ENCODE results near the gene RTKN2.
A peak's percentile ranks its signal among the peaks of the same experiment; 100 is the strongest.
"Not testable (repeated sequence)": the region's sequence is repeated elsewhere in the genome, so short reads cannot be mapped to it uniquely, and the experiment has no call there.

RTKN2 gene, protein sequence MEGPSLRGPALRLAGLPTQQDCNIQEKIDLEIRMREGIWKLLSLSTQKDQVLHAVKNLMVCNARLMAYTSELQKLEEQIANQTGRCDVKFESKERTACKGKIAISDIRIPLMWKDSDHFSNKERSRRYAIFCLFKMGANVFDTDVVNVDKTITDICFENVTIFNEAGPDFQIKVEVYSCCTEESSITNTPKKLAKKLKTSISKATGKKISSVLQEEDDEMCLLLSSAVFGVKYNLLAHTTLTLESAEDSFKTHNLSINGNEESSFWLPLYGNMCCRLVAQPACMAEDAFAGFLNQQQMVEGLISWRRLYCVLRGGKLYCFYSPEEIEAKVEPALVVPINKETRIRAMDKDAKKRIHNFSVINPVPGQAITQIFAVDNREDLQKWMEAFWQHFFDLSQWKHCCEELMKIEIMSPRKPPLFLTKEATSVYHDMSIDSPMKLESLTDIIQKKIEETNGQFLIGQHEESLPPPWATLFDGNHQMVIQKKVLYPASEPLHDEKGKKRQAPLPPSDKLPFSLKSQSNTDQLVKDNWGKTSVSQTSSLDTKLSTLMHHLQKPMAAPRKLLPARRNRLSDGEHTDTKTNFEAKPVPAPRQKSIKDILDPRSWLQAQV

DNA sequence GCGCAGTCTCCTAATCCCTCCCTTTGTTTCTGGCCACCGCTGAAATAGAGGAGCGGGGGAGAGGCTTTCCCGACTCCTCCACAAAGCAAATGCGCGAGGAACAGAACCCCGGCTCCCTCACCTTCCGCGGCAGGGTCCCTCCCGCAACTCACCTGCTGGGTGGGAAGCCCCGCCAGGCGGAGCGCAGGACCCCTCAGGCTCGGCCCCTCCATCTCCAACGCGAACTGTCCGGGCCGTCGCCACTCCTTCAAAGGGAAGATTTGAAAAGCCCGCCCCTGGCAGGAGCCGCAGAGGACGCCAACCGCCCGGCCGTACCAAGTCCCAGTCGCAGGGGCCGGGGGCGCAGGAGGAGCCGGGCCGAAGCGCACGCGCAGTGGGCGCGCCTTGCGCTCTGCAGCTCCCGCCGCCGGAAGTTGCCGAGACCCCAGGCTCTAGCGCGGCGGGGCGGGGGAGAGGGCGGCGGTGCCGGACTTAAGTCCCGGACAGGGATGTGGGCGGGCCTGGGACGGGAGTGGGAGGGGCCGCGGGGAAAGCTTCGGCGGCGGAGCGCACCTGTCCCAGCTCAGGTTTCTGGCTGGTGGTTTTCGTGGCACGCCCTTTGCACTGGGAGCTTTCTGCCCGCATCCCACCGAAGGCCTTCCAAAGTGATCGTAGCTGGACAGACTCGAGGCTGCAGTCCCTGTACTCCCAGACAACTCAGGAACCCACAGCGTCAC is at the start of gene RTKN2:
RTKN2 (minus strand) TSS at position 446 of the 716 bp plus-strand sequence; CDS start at position 212, 234 bp downstream.
- peak; percentile 95 for DNase-seq

DNA sequence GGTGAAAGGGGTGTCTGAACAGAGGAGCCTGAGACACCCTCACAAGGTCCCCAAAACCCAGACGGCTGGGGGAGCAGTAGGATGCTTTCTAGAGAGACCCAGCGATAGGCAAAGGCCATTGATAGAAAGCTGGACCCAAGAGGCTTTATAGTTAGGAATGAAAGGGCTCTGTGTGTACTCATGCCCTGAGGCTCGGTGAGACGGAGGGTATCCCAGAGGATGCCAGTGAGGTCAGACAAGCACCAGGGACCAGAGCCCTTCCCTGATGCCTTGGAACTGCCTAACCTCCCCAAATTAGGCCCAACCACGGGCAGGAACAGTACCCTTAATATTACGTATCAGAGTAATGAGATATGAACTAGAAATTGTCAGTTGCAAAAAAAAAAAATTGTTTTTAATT is 48.6 kb upstream of the RTKN2 start:
- no peak for DNase-seq

DNA sequence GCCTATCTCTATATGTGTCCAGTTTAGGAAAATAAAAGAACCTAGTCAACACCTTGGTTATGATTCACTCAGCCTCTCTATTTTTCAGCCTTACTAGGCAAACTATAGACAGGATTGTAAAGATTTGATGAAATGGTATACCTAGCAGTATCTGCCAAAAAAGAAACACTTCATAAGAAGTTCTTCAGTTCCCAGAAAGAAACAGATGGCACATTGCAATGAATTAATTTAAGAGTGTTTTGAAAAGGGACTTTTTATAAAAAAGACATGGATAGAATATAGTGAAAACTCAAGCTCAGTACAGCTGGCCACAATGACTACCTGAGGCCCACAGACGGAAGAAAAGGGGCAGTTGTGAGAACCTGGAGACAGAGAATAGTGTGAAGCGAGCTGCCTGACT is 40.6 kb upstream of the RTKN2 start:
- DNase-seq: no peak

DNA sequence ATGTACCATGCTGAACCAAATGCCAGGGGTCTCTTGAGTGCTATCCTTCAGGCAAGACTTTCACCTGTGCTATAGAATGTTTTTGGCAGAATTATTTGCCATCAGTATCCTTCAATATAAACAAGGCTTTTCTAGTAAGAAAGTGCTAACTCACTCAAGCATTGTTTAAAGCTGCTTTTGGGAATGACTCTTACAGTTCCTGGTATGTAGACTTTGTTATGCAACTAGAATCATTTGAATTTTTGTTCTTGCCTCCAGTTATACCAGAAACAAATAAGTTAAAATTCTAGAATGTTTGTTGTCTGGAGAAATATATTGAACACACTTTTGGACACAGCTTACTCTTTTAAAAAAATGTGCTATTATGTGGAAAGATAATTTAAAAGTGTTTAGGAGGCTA is 39.5 kb upstream of the RTKN2 start:
- DNase-seq: no peak

DNA sequence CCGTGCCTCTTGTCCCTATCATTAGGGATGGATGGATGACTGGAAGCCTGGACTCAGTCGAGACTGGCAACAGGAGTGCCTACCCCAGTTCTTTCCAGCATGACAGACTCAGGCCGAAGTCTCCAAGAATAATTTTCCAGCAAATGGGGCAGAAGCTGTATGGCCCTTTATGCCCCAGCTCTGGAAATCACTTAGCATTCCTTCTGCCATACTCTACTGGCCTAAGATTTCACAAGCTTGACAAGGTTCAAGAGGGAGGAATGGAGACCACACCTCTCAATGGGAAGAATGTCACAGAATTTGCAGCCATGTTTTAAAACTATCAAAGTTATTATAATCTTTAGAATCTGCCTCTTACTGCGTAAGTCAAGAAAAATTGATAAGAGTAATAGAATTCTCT is 39.0 kb upstream of the RTKN2 start:
- no peak for DNase-seq

DNA sequence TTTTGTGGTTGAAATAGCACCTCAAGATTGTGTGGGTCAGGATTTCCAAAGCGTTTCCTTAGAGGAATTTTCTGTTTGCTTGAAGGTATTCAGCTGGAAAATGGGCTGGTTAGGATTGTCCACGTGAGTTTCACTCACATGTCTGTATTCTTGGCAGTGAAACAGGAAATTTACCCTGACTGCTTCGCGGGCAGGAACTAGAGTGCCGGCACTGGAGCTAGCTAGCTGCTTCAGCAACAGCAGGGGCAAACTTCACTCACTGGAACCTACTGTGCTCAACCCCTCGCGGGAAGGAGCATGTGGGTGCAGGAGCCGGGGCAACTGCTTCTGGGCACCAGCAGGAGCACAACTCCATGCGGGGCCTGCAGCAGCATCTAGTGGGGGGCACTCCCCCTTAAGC is 38.0 kb upstream of the RTKN2 start:
- peak; percentile 15 for DNase-seq

DNA sequence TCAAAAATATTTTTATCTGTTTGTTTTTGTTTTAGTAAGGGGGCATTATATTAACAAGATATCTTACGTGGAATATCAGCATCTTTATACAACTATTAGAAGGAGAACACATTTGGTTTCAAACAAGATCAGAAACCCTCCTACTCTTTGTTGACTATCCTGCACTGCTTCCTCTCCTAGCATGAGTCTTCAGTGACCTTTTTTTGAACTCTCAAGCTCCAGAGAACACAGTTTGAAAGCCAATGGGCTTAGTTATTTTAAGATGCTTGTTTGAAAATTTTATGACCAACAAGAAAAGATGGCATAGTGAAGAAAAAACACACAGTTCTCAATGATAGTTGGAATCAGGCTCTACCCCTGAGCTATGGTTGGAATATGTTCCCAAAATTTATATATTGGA is 37.2 kb upstream of the RTKN2 start:
- DNase-seq: no peak

DNA sequence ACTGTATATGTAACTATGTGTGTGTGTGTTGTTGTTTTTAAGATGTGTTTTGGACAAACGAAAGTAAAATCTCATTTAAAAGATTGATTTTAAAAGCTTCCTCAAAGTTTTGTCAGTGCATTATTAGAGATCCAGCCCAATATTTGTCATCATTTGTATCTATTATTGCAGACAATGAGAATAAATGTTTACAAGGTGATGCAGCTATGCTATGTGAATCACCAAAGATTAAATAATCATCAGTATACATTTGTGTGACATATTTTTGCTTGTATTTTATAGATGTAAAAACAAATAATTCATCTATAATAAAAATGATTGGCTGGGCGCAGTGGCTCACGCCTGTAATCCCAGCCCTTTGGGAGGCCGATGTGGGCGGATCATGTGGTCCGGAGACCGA is 35.3 kb upstream of the RTKN2 start:
- no peak for DNase-seq

DNA sequence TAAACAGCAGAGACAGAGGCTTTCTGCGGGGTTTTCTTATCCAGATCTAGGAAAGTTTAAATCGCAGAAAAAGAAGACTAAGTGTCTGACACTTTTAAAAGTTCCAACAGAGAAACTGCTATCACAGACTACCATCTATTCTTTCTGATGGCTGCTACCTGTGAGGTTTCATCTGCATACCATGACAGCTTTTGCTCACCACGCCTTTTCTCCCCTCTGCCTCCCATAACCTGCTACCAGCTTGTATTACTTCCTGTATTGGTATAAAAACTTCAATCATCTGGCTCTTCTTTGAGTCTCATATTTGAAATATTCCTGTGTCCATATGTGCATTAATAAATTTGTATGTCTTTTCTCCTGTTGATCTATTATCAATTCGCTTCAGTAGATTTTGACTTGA is 34.1 kb upstream of the RTKN2 start:
- DNase-seq: no peak

DNA sequence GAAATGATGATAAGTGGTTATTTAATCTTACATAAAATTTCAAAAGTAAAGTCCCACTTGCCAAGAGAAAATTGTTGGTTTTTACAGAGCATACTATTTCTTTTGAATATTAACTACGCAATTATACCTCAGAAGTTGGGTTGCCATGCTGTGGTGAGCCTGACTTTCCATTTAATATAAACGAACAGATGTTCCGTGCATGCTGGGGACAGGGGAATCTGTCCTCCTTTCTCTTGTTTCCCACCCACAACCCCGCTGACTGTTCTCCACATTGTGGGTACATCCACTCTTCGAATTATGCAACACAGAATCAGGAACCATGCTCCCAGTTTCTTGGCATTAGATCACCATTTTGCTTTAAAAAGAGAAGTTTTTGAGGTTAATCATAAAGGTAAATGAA is 29.2 kb upstream of the RTKN2 start:
- no peak for DNase-seq

DNA sequence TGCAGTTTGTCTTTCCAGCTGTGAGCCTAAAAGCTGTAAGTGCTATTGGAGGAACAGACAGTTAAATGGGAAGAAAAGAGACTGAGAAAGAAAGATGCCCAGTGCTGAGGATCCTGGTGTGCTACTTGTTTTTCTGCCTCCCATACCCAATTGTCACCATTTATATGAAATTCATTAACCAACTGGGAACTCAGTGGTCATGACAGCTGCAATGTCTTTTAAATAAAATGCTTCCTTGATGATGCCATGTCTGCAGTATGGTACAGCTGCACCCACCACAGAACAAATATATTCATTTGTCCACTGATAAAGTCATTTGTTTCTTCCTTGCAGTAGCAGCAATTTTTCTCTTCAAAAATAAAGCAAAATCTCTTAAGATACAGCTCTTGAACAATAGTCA is 15.6 kb upstream of the RTKN2 start:
- no peak for DNase-seq

DNA sequence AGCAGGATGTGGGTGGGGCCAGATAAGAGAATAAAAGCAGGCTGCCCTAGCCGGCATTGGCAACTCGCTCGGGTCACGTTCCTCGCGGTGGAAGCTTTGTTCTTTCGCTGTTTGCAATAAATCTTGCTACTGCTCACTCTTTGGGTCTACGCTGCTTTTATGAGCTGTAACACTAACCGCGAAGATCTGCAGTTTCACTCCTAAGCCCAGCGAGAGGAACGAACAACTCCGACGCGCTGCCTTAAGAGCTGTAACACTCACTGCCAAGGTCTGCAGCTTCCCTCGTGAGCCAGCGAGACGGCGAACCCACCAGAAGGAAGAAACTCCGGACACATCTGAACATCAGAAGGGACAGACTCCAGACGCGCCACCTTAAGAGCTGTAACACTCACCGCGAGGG is 12.7 kb upstream of the RTKN2 start:
- not testable (repeated sequence) for DNase-seq

DNA sequence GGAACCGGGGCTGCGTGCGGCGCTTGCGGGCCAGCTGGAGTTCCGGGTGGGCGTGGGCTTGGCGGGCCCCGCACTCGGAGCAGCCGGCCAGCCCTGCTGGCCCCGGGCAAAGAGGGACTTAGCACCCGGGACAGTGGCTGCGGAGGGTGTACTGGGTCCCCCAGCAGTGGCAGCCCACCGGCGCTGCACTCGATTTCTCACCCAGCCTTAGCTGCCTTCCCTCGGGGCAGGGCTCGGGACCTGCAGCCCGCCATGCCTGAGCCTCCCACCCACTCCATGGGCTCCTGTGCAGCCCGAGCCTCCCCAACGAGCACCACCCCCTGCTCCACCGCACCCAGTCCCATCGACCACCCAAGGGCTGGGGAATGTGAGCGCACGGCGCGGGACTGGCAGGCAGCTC is 11.7 kb upstream of the RTKN2 start:
- not testable (repeated sequence) for DNase-seq

DNA sequence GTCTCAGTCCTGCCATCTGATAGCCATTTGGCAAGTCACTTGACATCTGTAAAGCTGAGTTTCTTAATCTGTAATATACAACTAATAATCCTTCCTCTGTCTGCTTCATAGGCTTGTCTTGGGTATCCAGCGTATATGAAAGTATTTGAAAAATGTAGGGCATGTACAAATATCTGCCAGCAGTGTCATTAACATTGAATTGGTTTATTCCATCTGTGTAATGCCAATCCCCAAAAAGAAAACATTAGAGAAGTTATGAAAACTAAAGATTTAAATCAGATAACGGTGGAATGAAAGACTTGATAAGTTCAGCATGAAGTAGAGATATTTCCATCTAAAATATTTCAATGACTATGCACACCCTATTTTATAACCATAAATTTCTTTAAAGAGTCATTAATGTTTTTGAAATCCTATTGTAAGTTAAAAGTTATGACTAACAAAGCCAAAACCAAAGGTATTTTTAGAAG is 9.8 kb upstream of the RTKN2 start:
- DNase-seq: no peak

DNA sequence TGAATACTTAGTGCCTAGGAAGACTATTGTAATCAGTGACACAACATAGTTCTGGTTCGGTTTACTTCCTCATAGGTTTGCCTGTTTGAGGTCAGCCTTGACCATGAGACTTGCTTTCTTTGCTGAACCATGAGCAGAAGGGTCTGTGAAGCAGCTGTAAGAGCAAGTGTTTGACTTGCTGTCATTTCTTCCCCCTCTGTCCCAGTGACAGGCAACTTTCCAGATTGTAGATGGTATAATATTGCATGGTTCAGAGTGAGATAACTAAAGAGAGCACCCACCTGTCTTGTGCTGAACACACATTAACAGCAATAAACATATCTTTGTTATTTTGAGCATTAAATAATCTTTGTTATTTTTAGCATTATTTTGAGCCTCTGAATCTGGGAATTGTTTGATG is 9.3 kb upstream of the RTKN2 start:
- no peak for DNase-seq

DNA sequence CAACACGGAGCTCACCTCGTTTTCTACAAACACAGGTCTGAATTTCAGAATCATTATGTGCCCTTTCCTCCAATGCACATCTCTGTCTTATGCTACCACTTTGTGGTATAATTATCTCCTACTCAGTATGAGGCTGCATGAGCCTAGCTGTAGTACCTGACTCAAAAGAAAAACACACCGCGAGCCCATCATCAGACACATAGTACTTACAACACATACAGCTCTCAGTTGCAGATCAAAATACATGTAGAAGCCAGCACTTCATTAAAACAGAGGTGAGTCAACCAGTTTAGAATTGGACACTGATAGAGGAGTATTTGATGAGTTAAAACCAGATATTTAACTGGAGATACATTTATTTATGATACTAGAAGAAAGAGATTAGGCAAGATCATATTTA is 1.4 kb upstream of the RTKN2 start:
- DNase-seq: no peak

DNA sequence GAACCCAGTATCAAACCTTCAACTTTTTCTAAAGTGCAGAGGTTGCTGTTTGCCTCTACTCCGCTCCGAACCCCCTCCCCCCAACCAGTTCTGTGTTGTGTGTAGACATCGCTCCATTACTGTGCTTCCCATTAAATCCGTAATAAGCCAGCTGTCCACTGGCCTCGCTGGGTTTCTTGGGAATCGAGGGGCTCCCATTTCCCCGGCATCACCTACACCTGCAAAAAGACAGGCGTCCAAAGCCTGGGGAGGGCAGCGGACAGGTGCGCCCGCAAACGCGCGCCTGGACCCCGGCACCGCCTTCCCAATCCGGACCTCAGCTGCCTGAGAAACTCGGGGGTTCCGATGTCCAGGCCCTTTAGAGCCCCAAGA is 631 bp downstream of the RTKN2 start:
- DNase-seq: peak; percentile 35

DNA sequence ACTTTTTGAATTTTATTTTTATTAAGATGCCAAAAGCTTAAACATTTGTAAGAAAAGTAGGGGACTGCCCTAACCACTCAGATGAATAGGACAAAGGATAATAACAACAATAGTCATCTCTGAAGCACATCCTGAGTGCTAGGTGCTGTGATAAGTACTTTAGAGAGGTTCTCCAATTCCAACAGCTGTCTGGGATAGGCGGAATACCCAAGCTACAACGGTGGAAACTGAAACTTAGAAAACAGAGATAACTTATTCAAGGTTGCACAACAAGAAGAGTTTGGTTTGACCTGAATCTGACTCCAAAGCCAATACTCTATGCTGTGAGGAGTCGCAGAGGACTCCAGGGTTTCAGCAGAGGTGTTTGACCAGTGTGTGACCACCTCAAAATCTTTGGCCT is 2.0 kb downstream of the RTKN2 start:
- DNase-seq: no peak

DNA sequence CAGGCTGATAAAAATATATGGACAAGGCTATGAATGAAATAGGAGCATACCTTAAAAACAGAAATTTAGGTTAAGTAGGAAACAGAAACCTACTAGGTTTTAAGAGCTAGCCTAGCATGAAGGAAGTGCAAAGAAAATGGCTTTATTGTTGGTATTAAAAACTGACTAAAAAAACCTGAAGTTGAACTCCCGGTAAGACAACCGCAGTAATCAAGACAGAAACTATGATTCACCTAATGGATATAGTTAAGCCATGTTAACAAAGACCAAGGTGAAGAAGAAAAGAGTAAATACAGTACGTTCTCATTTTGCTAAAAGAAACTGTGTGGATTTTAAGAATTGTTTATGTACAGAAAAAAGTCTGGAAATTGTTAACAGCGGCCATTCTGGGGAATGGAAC is 2.5 kb downstream of the RTKN2 start:
- no peak for DNase-seq

DNA sequence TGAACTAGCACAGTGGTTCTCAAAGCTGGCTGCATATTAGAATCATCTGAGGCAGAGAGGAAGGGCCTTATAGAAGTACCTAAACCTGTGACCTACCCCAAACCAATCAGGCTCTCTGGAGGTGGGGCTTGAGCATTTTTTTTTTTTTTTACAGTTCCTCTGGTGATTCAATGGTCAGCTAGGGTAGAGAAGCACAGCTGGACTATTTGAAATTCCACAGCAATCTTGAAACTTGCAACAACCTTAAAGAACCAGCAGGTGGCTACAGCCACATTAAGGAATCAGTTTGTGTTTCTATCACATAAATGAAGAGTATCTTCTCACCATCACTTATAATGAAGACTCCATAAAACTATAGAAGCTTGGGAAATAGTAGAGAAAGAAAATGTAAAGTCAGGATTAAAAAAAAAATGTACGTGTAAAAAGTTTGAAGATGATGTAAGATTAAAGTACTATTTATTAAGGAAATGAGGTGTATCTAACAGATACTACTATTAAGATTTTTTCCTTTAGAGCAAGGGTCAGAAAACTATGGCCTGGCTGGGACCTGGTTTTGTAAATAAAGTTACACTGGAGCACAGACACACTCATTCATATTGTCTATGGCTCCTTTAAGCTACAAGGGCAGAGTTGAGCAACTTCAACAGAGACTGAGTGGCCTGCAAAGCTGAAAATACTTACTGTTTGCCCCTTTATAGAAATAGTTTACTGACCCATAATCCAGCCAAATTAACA is 3.8 kb downstream of the RTKN2 start:
- DNase-seq: peak; percentile 72

DNA sequence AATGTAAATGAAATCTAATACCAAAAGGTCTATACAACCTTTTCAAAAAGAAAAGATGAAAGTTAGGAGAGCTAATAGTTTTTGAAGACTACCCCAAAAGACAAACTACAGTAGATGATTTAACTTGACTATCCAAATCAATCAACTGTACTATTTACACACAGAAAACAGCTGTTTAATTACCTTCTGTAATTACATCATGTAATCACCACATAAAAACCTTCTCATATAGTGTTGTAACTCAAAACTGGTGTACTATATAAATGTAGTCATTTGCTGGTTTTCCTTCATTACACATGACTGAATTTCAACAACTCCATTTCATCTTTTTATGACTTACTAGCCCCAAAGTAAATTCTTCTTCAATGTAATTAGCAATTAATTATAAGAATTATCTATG is 4.5 kb downstream of the RTKN2 start:
- DNase-seq: no peak

DNA sequence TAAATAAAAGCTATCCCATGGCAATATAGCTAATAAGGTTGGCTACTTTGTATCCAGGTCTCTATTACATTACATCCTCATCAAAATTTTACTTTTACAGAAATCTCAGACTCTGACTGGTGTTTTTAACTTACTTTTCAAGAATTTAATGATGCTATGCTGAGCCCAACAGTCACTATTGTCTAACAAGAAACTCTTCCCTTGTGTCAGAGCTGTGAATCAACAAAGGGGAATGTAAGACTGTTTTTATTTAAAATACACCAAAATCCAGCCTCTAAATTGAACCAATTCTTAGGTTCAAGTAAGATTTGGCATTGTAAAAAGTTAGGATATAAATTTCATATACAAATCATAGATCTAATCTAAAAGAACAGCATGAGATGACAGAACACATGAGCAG is 7.0 kb downstream of the RTKN2 start:
- DNase-seq: no peak

DNA sequence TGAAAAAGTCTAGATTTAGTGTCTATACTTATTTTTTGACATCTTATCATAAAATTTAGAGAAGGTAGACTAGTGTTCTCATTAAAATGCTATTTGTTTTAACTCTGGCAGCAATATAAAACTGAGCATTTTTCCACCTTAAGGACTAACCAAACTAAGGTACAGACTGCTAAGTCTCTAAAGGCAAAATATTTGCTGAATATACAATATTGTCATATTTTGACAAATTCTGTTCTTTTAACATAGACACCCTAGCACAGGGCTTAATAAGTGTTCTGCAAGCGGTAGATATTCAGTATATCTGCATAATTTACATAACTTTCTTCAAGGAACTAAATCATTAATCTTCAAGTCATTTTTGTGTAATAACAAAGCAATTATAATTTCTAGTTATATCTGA is 8.6 kb downstream of the RTKN2 start:
- DNase-seq: no peak
